Measurements from ENCODE around the gene ABLIM1.

- TF ChIP-seq, protein P1, sequence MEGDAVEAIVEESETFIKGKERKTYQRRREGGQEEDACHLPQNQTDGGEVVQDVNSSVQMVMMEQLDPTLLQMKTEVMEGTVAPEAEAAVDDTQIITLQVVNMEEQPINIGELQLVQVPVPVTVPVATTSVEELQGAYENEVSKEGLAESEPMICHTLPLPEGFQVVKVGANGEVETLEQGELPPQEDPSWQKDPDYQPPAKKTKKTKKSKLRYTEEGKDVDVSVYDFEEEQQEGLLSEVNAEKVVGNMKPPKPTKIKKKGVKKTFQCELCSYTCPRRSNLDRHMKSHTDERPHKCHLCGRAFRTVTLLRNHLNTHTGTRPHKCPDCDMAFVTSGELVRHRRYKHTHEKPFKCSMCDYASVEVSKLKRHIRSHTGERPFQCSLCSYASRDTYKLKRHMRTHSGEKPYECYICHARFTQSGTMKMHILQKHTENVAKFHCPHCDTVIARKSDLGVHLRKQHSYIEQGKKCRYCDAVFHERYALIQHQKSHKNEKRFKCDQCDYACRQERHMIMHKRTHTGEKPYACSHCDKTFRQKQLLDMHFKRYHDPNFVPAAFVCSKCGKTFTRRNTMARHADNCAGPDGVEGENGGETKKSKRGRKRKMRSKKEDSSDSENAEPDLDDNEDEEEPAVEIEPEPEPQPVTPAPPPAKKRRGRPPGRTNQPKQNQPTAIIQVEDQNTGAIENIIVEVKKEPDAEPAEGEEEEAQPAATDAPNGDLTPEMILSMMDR (IDR thresholded peaks at IDR 0.05) = no peak
- TF ChIP-seq POLR2A (IDR thresholded peaks at IDR 0.05) (no peak), POLR2AphosphoS5 (IDR thresholded peaks at IDR 0.05) (no peak)
Observed at GRCh38 chr10:114478281-114478680, 179.8 kb downstream of the ABLIM1 start.
